ENCODE measurements around the gene SFT2D2. TPM values are rescaled to one million over a fixed set of nuclear protein-coding genes. Genes with fewer than 3 reads are reported as not detected.

SFT2D2 gene
- total and polyA plus RNA-seq, 10 donors, result 6.1 to 97.1 (median 61.3) TPM

DNA sequence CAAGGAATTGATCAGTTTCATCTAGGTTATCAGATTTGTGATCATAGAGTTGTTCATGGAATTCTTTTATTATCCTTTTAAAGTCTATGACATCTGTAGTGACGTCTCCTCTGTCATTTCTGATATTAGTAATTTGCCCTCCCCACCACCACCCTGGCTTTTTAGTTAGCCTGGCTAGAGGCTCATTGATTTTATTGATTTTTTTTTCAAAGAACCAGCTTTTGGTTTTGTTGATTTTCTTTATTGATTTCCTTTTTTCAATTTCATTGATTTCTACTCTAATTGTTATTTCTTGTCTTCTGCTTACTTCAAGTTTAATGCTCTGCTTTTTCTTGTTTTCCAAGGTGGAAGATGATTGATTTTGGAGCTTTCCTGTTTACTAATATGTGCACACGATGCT is 31.6 kb downstream of the SFT2D2 start:
- DNase-seq, result no peak
- TF ChIP-seq, protein P1, sequence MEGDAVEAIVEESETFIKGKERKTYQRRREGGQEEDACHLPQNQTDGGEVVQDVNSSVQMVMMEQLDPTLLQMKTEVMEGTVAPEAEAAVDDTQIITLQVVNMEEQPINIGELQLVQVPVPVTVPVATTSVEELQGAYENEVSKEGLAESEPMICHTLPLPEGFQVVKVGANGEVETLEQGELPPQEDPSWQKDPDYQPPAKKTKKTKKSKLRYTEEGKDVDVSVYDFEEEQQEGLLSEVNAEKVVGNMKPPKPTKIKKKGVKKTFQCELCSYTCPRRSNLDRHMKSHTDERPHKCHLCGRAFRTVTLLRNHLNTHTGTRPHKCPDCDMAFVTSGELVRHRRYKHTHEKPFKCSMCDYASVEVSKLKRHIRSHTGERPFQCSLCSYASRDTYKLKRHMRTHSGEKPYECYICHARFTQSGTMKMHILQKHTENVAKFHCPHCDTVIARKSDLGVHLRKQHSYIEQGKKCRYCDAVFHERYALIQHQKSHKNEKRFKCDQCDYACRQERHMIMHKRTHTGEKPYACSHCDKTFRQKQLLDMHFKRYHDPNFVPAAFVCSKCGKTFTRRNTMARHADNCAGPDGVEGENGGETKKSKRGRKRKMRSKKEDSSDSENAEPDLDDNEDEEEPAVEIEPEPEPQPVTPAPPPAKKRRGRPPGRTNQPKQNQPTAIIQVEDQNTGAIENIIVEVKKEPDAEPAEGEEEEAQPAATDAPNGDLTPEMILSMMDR (IDR thresholded peaks at IDR 0.05 in 8 of 11, conservative IDR thresholded peaks at IDR 0.05 in 3 of 11), result no peak
- no peak for TF ChIP-seq POLR2AphosphoS5 (IDR thresholded peaks at IDR 0.05)
- no peak for TF ChIP-seq POLR2A (IDR thresholded peaks at IDR 0.05)
- peaks cover 0 to 84% (median 6%) of the 10 kb centered on the region in 6 donors for H3K36me3 ChIP-seq
- WGBS, 5 donors, result 44 to 70% (median 69%) methylated on average over 2 of the region's 2 CpGs
- H3K27ac ChIP-seq, result no peak overlapping the region
- peaks cover 0 to 26% (median 21%) of the 10 kb centered on the region in 8 donors for H3K9me3 ChIP-seq
- peaks cover 0 to 24% (median 6%) of the 10 kb centered on the region in 6 donors for H3K4me1 ChIP-seq
- no peak overlapping the region for H3K4me3 ChIP-seq
- H3K27me3 ChIP-seq (replicated peaks in 1 of 7), result no peaks in the 10 kb centered on the region
- intact Hi-C loops (cut with DNase I; ENCODE audit: low total_unique reads), result no loop called here

DNA sequence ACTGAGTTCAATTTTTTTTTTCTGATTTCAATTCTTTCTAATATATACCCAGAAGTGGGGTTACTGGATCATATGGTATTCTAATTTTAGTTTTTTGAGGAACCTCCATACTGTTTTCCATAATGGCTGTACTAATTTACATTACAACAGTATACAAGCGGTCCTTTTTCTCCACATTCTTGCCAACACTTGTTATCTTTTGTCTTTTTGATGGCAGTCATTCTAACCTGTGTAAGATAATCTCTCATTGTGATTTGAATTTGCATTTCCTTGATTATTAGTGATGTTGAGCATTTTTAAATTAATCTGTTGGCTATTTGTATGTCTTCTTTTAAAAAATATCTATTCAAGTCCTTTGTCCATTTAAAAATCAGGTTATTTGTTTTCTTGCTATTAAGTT is 33.8 kb downstream of the SFT2D2 start:
- peaks cover 0 to 26% (median 21%) of the 10 kb centered on the region in 8 donors for H3K9me3 ChIP-seq
- peaks cover 0 to 24% (median 6%) of the 10 kb centered on the region in 6 donors for H3K4me1 ChIP-seq
- no peak overlapping the region for H3K27ac ChIP-seq
- 96 to 100% (median 98%) methylated on average over 1 of the region's 1 CpG for WGBS, 5 donors
- no peak overlapping the region for H3K4me3 ChIP-seq
- TF ChIP-seq POLR2AphosphoS5 (IDR thresholded peaks at IDR 0.05), result no peak
- TF ChIP-seq, protein P1 (IDR thresholded peaks at IDR 0.05 in 8 of 11, conservative IDR thresholded peaks at IDR 0.05 in 3 of 11), result no peak
- no peak for TF ChIP-seq POLR2A (IDR thresholded peaks at IDR 0.05)
- intact Hi-C loops (cut with DNase I; ENCODE audit: low total_unique reads), result no loop called here
- H3K27me3 ChIP-seq (replicated peaks in 1 of 7), result no peaks in the 10 kb centered on the region
- DNase-seq, result no peak
- H3K36me3 ChIP-seq, result peaks cover 0 to 84% (median 5%) of the 10 kb centered on the region in 6 donors

GRCh38 chr1:168260393-168260792 is 34.6 kb downstream of the SFT2D2 start:
- Histone ChIP-seq H3K4me3 (no peak overlapping the region), H3K4me1 (peaks cover 0 to 24% (median 6%) of the 10 kb centered on the region in 6 donors), H3K36me3 (peaks cover 0 to 84% (median 4%) of the 10 kb centered on the region in 6 donors), H3K9me3 (peaks cover 0 to 20% (median 16%) of the 10 kb centered on the region in 8 donors), H3K27ac (peak overlapping the region in 1 of 8 donors; percentile 8), H3K27me3 (replicated peaks in 1 of 7) (no peaks in the 10 kb centered on the region)
- TF ChIP-seq POLR2AphosphoS5 (IDR thresholded peaks at IDR 0.05), result no peak
- TF ChIP-seq, protein P1 (IDR thresholded peaks at IDR 0.05 in 8 of 11, conservative IDR thresholded peaks at IDR 0.05 in 3 of 11), result no peak
- TF ChIP-seq POLR2A (IDR thresholded peaks at IDR 0.05), result no peak
- DNase-seq, result no peak
- WGBS, 5 donors, result 92 to 98% (median 95%) methylated on average over 3 of the region's 3 CpGs
- intact Hi-C loops (cut with DNase I; ENCODE audit: low total_unique reads), result no loop called here

GRCh38 chr1:168261390-168261789 is 35.6 kb downstream of the SFT2D2 start:
- H3K4me3 ChIP-seq, result no peak overlapping the region
- intact Hi-C loops (cut with DNase I; ENCODE audit: low total_unique reads), result no loop called here
- peaks cover 0 to 10% (median 6%) of the 10 kb centered on the region in 8 donors for H3K9me3 ChIP-seq
- H3K27me3 ChIP-seq (replicated peaks in 1 of 7), result no peaks in the 10 kb centered on the region
- DNase-seq, result no peak
- TF ChIP-seq POLR2AphosphoS5 (IDR thresholded peaks at IDR 0.05), result no peak
- TF ChIP-seq POLR2A (IDR thresholded peaks at IDR 0.05), result no peak
- TF ChIP-seq, protein P1 (IDR thresholded peaks at IDR 0.05 in 8 of 11, conservative IDR thresholded peaks at IDR 0.05 in 3 of 11), result no peak
- peaks cover 0 to 24% (median 6%) of the 10 kb centered on the region in 6 donors for H3K4me1 ChIP-seq
- WGBS, 5 donors, result 51 to 78% (median 67%) methylated on average over 2 of the region's 2 CpGs
- H3K36me3 ChIP-seq, result peaks cover 0 to 83% (median 2%) of the 10 kb centered on the region in 6 donors
- H3K27ac ChIP-seq, result peak overlapping the region in 3 of 8 donors; percentile 8 to 52 (median 36)
